D721Med (cell line): Measurements from ENCODE around the gene CROCC.

Source experiments
- DNase-seq: peaks from one replicate; pipeline ENCODE4 v3.0.0; 2011; ENCODE audit warnings: low spot score; ENCODE audit not compliant: insufficient read length
- FAIRE-seq: peaks from 2 replicates; lab custom pipeline; 2011; peaks lifted over from hg19 to GRCh38; lab: Jason Lieb, UNC
- TF ChIP-seq, protein P1 (sequence below): IDR thresholded peaks from 2 replicates; pipeline ENCODE4 v1.5.1; 2012; ENCODE audit warnings: mild to moderate bottlenecking, control low read depth; ENCODE audit not compliant: insufficient read depth; ENCODE audit errors: missing control alignments

The CROCC gene

DNA sequence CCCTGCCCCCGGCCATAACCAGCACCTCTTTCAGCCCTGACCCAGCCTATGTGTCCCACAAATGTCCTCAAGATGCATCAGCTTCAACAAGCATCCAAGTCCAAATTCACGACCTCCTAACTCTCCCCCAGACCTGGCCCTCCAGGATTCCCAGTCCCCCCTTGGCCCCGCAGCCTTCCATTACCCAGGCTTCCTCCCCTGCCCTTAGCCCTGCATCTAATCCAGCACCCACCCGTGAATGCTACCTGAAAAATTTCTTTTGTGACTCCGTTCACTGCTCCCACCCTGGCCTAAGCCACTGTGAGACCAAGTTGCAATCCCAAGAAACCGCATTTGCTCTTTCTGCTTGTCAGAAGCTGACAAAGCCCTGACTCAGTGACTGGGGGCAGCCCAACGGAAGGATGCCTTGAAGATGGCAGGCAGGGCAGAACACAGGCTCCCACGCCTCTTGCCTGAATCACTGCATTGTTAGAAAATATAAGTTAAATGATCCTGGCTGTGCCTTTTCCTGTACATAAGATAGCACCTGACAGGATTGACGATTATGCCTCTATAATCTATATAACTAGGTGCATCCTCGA lies 59.6 kb downstream of the CROCC start:
- DNase-seq (no peak), FAIRE-seq (no peak)
- TF ChIP-seq, protein P1, sequence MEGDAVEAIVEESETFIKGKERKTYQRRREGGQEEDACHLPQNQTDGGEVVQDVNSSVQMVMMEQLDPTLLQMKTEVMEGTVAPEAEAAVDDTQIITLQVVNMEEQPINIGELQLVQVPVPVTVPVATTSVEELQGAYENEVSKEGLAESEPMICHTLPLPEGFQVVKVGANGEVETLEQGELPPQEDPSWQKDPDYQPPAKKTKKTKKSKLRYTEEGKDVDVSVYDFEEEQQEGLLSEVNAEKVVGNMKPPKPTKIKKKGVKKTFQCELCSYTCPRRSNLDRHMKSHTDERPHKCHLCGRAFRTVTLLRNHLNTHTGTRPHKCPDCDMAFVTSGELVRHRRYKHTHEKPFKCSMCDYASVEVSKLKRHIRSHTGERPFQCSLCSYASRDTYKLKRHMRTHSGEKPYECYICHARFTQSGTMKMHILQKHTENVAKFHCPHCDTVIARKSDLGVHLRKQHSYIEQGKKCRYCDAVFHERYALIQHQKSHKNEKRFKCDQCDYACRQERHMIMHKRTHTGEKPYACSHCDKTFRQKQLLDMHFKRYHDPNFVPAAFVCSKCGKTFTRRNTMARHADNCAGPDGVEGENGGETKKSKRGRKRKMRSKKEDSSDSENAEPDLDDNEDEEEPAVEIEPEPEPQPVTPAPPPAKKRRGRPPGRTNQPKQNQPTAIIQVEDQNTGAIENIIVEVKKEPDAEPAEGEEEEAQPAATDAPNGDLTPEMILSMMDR, result no peak

DNA sequence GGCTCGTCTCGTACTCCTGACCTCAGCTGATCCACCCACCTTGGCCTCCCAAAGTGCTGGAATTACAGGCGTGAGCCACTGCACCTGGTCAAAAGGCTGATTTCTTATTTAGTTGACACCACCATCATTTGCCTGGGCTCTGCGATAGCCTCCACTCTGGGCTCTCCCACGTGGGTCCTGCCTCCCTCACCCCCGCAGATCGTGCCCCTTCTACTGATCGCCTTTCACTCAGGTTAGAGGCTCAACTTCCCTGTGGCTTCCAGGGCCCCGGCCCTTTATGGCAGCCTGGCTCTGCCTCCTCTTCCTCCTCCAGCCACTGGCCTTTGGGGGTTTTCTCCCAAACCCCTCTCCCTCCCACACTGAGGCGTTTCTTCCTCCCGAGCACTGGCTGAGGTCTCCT lies 61.2 kb downstream of the CROCC start:
- FAIRE-seq (no peak), DNase-seq (no peak)
- TF ChIP-seq, protein P1, result no peak

DNA sequence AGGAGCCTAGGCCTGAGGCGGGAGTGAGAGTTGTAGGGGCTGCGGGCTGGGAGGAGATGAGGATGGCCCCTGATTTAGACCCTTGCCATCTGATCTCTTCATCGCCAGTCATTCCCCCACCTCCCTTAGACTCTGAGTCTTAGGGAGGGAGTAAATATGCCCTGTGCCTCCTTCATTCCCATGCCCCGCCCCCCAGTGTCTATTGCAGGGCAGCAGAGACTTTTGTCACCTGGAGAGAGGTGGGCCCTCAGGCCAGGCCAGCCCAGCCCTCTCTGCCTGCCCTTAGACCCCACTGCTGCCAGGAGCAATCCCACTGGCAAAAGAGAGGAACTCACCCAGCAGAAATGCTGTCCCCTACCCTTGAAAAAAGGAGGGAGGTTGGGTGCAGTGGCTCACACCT lies 61.9 kb downstream of the CROCC start:
- TF ChIP-seq, protein P1, result no peak
- DNase-seq (no peak), FAIRE-seq (no peak)

DNA sequence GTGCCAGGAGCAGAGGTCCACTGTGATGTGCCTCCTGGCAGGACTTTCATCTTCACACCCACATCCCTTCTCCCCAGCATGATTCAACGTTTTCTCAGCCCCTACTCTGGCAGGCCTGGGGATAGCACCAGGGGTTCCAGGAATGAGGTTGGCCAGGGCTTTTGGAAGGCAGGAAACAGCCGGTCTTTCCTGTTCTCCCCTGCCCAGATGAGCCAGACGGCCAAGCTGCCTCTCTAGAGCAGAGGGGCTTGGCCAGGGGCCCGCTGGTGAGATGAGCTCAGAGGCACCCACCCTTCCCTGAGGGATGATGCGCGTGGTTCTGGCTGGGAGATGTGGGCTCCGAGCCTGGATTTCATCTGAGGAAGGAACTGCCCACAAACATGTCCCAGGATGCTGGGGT lies 63.0 kb downstream of the CROCC start:
- no peak for DNase-seq
- TF ChIP-seq, protein P1, result no peak
- FAIRE-seq, result no peak

DNA sequence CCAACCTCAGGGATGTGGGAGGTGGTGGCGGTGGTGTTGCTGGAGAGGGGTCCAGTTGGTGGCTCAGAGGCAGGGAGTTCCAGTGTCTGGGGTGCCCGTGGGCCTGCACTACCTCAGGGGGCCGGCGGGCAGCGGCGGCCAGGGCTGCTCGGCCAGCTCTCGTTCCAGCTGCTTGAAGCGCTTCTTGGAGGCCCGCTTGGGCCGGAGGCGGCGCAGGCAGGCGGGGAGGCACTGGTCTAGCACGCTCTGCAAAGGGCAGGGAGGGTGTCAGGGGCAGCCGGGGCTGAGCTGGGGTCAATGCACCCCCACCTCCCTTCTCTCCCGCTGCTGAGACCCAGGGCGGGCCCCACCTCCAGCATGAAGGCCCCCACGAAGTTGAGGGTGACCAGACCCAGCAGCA lies 64.4 kb downstream of the CROCC start:
- no peak for FAIRE-seq
- DNase-seq, result no peak
- TF ChIP-seq, protein P1, result no peak

DNA sequence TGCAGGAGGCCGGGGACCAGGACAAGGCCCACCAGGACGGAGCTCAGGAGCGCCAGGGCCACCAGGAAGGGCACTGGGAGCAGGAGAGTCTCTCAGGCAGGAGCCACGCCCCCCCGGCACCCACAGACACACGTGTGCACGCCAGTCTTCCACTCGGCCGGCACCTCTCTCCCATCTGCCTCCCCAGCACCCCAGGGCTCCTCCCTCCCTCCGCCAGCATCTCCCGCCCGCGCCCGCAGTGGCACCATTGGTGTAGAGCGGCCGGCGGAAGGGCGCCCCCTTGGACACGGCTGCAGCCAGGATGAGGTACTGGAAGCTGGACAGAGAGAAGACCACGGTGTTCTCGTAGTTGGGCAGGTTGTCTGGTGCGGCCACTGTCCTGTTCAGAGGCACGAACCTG lies 64.8 kb downstream of the CROCC start:
- FAIRE-seq (no peak), DNase-seq (no peak)
- TF ChIP-seq, protein P1, result no peak

DNA sequence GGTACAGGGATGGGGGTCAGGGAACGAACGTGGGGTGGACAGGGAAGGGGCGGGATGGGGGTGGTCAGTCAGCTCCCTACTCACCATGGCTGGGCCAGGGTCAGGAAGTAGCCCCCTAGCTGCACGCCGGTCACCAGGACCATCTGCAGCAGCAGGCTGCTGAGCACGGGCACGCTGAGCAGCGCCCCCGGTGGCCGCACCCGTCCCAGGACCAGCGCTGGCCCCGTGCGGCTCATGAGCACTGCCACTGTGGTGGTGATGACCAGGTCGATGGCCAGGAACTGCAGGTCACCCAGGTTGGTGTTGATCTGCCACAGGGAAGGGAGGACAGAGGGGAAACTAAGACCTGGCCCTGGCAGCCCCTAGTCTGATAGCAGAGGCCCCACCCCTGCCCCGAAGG lies 65.2 kb downstream of the CROCC start:
- DNase-seq (peak; percentile 49), FAIRE-seq (no peak)
- TF ChIP-seq, protein P1, result peak; percentile 56
